Transverse colon (tissue), 4 donors: ENCODE results near the gene ANKRD12. TPM values are rescaled to one million over a fixed set of nuclear protein-coding genes. Genes with fewer than 3 reads are reported as not detected.

Experiments
- DNase-seq: peaks from one replicate; pipeline ENCODE4 v3.0.0-alpha.2; 2019
- H3K27ac ChIP-seq, 4 donors: fragments of 200-600 bp; sonication (generic); 2 replicates each; pipeline ENCODE4 v1.5.1; 2016 to 2018; ENCODE audit warnings: inconsistent platforms in 4 of 4
- H3K27me3 ChIP-seq: fragments of 200-600 bp; sonication (generic); 2 replicates; pipeline ENCODE4 v1.5.1; 2017; ENCODE audit warnings: inconsistent platforms
- H3K36me3 ChIP-seq, 4 donors: fragments of 200-600 bp; sonication (generic); 2 replicates each; pipeline ENCODE4 v1.5.1; 2017 to 2019; ENCODE audit warnings: inconsistent platforms in 4 of 4
- H3K4me1 ChIP-seq, 4 donors: fragments of 200-600 bp; sonication (generic); 2 replicates each; pipeline ENCODE4 v1.5.1; 2017 to 2020; ENCODE audit warnings: inconsistent platforms in 4 of 4
- H3K4me3 ChIP-seq, 4 donors: fragments of 200-600 bp; sonication (generic); 1 replicate in 1 of 4; 2 replicates in 3 of 4; pipeline versions ENCODE4 v1.5.1 to v1.6.1; 2017 to 2019; ENCODE audit warnings: inconsistent platforms in 4 of 4
- H3K9me3 ChIP-seq, 2 donors: fragments of 200-600 bp; sonication (generic); 2 replicates each; pipeline ENCODE4 v1.5.1; 2017 to 2019; ENCODE audit warnings: inconsistent platforms in 2 of 2
- EP300 ChIP-seq: sonication (generic); formaldehyde crosslinking; IDR thresholded peaks from one replicate; pipeline ENCODE4 v1.6.1; 2017; ENCODE audit warnings: antibody characterized with exemption, low read depth
- POLR2A ChIP-seq: fragments of 450-650 bp; IDR thresholded peaks from one replicate; pipeline ENCODE4 v1.6.1; 2016; ENCODE audit warnings: antibody characterized with exemption, mild to moderate bottlenecking, moderate library complexity
- POLR2AphosphoS5 ChIP-seq, 3 donors: sonication (generic); formaldehyde crosslinking; IDR thresholded peaks; one replicate each; pipeline ENCODE4 v1.6.1; 2016; ENCODE audit warnings: antibody characterized with exemption in 3 of 3
- WGBS, 2 donors: methylation state at CpG; one replicate each; pipeline ENCODE4 v1.1.5; 2018; ENCODE audit warnings: low coverage in 1 of 2; 5-methylcytosine and 5-hydroxymethylcytosine counted together
- in situ Hi-C, 4 donors: fragments of 200-750 bp; cut with MboI; loops; one replicate each; pipeline versions ENCODE4 v1.15.0 to v1.15.1; 2017; ENCODE audit warnings: low sequenced_read_pairs in 3 of 4, low pct_ligation_motif_present in 1 of 4, low pct_unique_long_range_greater_than_20kb in 1 of 4
- intact Hi-C: fragments of 100-400 bp; cut with DNase I; formaldehyde crosslinking; loops from one replicate; pipeline ENCODE4 v1.15.1; 2023; ENCODE audit warnings: low total_unique reads
- total RNA-seq, 4 donors: library from RNA; depleted of rRNA; stranded (reverse); fragments of >200 nt; gene quantifications; one replicate each; pipeline ENCODE4 v1.1.0, GENCODE V29; 2016
- TF ChIP-seq, protein P1 (sequence below), 5 experiments: fragments of 200-600 bp in 3 of 5; fragments of 450-650 bp in 2 of 5; sonication (generic) in 3 of 5; IDR thresholded peaks; 1 replicate in 2 of 5; 2 replicates in 3 of 5; pipeline ENCODE4 v1.5.1; 2016 to 2017; ENCODE audit warnings: antibody characterized with exemption in 5 of 5, inconsistent platforms in 3 of 5, mild to moderate bottlenecking in 2 of 5, moderate library complexity in 1 of 5

Gene ANKRD12
- total RNA-seq, 4 donors from 2014 or later = 17.5 to 91.8 (median 59.1) TPM

DNA sequence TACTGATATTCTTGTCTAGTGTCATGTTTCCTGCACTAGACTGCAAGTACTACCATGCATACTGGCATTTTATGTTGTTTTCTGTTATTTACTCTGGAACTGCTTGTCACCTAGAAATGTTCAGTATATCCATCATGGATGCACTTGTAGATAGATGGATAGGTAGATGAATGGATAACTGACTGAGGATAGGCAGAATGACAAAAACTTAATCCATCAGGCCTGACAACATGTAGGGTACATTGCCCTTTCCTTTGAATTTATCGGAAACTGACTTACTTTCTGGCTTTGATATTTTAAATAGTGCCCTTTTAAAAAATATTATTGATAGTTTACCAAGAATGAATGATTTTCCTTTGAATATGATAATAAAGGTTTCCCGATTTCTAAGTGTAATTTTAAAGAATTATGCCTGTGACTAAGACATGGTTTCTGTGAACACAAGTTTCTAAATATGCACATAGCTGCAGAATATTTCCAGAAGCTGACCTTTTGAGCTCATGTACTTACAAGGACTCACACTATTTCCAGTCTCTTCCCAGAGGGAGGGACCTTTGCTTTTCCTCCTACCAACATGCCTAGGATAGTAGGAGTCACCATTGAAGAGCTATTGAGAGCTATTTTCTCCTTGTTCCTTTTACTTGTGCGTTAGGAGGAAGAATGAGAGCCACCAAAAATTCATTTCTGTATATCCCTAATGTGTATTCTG lies 81.3 kb downstream of the ANKRD12 start:
- Histone ChIP-seq H3K36me3 (peaks cover 0 to 64% (median 14%) of the 10 kb centered on the region in 4 donors), H3K9me3 (no peaks in the 10 kb centered on the region), H3K27ac (no peak overlapping the region), H3K4me1 (peaks cover 0 to 2% (median 0%) of the 10 kb centered on the region in 4 donors), H3K4me3 (no peak overlapping the region), H3K27me3 (no peaks in the 10 kb centered on the region)
- WGBS, 2 donors = 87 to 91% methylated on average over 3 of the region's 3 CpGs
- intact Hi-C loops = no loop called here
- no peak for DNase-seq
- in situ Hi-C loops = no loop called here
- TF ChIP-seq, protein P1, sequence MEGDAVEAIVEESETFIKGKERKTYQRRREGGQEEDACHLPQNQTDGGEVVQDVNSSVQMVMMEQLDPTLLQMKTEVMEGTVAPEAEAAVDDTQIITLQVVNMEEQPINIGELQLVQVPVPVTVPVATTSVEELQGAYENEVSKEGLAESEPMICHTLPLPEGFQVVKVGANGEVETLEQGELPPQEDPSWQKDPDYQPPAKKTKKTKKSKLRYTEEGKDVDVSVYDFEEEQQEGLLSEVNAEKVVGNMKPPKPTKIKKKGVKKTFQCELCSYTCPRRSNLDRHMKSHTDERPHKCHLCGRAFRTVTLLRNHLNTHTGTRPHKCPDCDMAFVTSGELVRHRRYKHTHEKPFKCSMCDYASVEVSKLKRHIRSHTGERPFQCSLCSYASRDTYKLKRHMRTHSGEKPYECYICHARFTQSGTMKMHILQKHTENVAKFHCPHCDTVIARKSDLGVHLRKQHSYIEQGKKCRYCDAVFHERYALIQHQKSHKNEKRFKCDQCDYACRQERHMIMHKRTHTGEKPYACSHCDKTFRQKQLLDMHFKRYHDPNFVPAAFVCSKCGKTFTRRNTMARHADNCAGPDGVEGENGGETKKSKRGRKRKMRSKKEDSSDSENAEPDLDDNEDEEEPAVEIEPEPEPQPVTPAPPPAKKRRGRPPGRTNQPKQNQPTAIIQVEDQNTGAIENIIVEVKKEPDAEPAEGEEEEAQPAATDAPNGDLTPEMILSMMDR (IDR thresholded peaks at IDR 0.05) = no peak
- TF ChIP-seq POLR2A (no peak), POLR2AphosphoS5 (IDR thresholded peaks at IDR 0.05) (no peak), EP300 (no peak)

GRCh38 chr18:9221040-9221439 lies 84.5 kb downstream of the ANKRD12 start:
- H3K27me3 ChIP-seq = no peaks in the 10 kb centered on the region
- no peak for DNase-seq
- H3K4me3 ChIP-seq = no peak overlapping the region
- H3K9me3 ChIP-seq = no peaks in the 10 kb centered on the region
- H3K36me3 ChIP-seq = peaks cover 0 to 65% (median 18%) of the 10 kb centered on the region in 4 donors
- no peak overlapping the region for H3K27ac ChIP-seq
- in situ Hi-C loops (no loop called here), intact Hi-C loops (no loop called here)
- H3K4me1 ChIP-seq = no peaks in the 10 kb centered on the region
- 89 to 93% methylated on average over 3 of the region's 3 CpGs for WGBS, 2 donors
- TF ChIP-seq, protein P1 (IDR thresholded peaks at IDR 0.05) = no peak
- TF ChIP-seq POLR2AphosphoS5 (IDR thresholded peaks at IDR 0.05) (no peak), EP300 (no peak), POLR2A (no peak)

- H3K36me3 ChIP-seq = peaks cover 0 to 64% (median 18%) of the 10 kb centered on the region in 4 donors
- intact Hi-C loops (no loop called here), in situ Hi-C loops (no loop called here)
- no peak overlapping the region for H3K27ac ChIP-seq
- no peak for TF ChIP-seq POLR2A
- TF ChIP-seq POLR2AphosphoS5 (IDR thresholded peaks at IDR 0.05) = no peak
- TF ChIP-seq, protein P1 (IDR thresholded peaks at IDR 0.05) = no peak
- no peaks in the 10 kb centered on the region for H3K4me1 ChIP-seq
- WGBS, 2 donors = 90 to 92% methylated on average over 5 of the region's 5 CpGs
- no peak overlapping the region for H3K4me3 ChIP-seq
- no peaks in the 10 kb centered on the region for H3K9me3 ChIP-seq
- no peaks in the 10 kb centered on the region for H3K27me3 ChIP-seq
- no peak for DNase-seq
These were observed 85.1 kb downstream of the ANKRD12 start for GRCh38 chr18:9221661-9222060.

- DNase-seq = no peak
- Histone ChIP-seq H3K4me1 (no peaks in the 10 kb centered on the region), H3K36me3 (peaks cover 0 to 53% (median 14%) of the 10 kb centered on the region in 4 donors), H3K27me3 (no peaks in the 10 kb centered on the region), H3K4me3 (no peak overlapping the region), H3K27ac (no peak overlapping the region), H3K9me3 (no peaks in the 10 kb centered on the region)
- intact Hi-C loops = no loop called here
- 94% methylated on average over 5 of the region's 5 CpGs for WGBS, 2 donors
- TF ChIP-seq POLR2AphosphoS5 (IDR thresholded peaks at IDR 0.05) = no peak
- TF ChIP-seq POLR2A = no peak
- no peak for TF ChIP-seq EP300
- TF ChIP-seq, protein P1 (IDR thresholded peaks at IDR 0.05) = no peak
- in situ Hi-C loops = no loop called here
These were observed 86.8 kb downstream of the ANKRD12 start for GRCh38 chr18:9223356-9223755.
